GM20000 (cell line): Measurements from ENCODE around the gene GRB10.

ENCODE experiments used
- DNase-seq: peaks from one replicate; pipeline ENCODE4 v3.0.0; 2012; ENCODE audit warnings: low spot score
- TF ChIP-seq, protein P1 (sequence below): IDR thresholded peaks from 2 replicates; pipeline ENCODE4 v1.5.1; 2012; ENCODE audit warnings: mild to moderate bottlenecking, control low read depth; ENCODE audit errors: extremely low read depth, missing control alignments

The GRB10 gene

DNA sequence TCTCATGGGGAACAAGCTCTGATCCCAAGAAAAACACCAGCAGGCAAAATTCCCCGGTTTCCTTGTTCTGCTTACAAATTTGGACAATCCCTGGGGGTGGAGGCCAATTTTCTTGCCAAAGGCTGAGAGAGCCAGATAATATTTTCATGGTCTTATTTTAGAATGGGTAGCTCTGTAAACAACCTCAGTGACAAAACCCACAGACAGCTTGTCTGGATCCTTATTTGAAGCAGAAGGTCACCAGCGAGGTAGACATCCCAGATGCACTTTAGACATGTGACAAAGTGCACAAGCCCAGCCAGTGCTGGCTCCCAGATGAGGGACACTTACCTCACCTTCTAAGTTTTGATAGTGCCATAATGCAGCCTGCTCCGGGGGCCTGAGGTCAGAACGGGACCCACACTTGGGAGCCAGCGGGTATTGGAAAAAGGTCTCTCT is 114.9 kb downstream of the GRB10 start:
- TF ChIP-seq, protein P1, sequence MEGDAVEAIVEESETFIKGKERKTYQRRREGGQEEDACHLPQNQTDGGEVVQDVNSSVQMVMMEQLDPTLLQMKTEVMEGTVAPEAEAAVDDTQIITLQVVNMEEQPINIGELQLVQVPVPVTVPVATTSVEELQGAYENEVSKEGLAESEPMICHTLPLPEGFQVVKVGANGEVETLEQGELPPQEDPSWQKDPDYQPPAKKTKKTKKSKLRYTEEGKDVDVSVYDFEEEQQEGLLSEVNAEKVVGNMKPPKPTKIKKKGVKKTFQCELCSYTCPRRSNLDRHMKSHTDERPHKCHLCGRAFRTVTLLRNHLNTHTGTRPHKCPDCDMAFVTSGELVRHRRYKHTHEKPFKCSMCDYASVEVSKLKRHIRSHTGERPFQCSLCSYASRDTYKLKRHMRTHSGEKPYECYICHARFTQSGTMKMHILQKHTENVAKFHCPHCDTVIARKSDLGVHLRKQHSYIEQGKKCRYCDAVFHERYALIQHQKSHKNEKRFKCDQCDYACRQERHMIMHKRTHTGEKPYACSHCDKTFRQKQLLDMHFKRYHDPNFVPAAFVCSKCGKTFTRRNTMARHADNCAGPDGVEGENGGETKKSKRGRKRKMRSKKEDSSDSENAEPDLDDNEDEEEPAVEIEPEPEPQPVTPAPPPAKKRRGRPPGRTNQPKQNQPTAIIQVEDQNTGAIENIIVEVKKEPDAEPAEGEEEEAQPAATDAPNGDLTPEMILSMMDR = no peak
- DNase-seq = no peak

DNA sequence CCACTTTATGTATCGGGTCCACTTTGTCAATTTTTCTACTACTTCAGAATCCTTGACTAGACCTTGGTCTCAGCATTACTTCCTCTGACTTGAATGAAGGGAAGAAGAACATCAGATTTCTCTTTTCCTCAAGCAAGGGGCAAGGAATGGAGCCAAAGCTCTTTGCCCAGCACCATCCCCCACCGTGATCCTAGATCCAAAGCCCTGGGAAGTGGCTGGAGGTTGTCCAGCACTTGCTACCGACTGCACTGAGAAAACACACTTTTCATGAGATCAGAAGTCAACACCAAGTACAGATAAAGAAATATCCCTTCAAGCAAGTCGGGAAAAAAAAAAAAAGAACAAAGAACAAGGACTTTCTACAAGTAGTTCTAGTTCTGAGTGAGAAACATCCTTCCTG is 115.4 kb downstream of the GRB10 start:
- TF ChIP-seq, protein P1 = no peak
- no peak for DNase-seq

DNA sequence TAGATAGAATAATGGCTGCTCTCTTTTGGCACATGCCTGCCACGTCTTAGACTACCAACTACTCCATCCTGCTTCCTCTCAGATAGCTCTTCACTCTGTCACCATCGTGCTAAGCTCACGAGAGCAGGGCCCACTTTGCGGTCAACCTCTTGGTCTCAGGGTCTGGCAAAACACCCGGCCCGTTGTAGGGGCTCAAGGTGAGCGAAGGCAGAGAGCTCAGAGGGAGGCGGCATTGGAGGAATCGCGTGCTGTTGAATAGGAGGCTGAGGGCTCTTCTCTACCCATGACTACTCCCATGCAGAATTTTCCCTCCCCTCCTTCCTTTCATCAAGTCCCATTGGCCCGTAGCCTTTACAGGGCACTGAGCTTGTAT is 116.6 kb downstream of the GRB10 start:
- TF ChIP-seq, protein P1 = no peak
- no peak for DNase-seq

DNA sequence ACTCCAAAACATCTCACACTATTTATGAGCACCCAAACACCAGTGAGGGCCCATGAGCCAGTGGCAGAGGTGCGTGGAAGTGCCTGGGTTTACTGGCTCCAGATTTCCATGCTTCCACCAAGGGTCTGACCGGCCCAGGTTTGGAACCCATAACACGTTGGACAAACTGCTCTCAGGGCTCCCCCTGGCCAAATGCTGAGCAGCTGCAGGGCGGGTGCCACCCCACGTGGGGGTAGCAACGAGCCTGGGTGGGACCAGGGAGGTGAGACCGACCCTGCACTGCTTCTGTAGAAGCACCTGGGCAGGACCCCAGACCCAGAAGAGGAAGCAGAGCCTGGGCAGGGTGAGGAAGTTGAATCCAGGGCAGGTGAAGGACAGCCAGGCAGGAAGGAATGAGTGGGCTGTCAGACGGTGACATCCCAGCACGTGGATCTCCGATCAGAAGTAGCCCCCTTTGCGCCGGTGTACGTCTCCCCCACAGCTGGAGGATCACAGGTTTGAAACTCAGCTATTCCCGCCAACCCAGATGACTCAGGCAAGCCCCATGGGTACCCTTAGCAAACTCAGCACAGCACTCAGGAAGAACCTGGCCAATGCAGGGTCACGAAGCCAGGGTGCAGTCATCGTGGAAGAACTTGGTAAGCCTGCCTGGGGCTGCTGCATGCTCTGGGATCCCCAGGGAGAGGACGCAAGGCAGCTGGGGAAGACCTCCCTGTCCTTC is 117.1 kb downstream of the GRB10 start:
- DNase-seq = no peak
- TF ChIP-seq, protein P1 = no peak

DNA sequence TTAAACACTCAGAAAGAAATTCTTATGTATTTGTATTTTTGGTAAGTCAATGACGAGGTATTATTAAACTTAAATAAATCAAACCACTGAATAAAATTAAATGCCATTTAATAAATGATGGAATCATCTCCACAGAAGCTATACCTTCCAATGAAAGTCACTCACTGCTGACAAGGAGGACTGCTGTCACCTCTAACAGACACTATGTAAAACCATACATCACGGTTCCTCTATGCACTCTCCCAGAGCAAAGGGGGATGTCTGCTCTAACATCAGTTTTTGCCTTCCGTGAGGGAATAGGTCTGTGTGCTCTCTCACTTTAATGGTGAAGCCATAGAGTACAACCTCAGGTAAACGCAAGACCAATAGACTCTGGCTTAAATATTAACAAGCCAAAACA is 117.8 kb downstream of the GRB10 start:
- DNase-seq = no peak
- TF ChIP-seq, protein P1 = no peak

DNA sequence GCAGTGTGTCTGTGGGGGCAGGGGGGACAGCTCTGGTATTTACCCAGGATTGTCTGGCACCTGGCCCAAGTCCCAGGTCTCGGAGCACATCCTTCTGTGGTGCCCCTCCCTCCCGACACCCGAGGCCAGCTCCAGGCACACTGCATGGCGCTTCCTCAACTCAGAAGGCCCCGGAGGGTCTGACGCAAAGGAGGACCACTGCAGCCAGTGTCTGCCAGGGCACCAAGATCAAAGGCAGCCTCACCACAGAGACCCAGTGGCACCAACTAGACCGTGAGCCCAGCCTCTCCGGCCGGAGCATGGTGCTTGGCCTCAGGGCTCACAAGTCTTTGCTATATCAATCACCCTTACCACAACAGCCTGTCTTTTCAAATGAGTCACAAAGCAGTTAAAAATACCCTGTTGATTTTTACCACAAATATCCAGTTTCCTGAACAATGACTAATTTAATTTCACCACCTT is 118.2 kb downstream of the GRB10 start:
- TF ChIP-seq, protein P1 = no peak
- DNase-seq = peak; percentile 25

DNA sequence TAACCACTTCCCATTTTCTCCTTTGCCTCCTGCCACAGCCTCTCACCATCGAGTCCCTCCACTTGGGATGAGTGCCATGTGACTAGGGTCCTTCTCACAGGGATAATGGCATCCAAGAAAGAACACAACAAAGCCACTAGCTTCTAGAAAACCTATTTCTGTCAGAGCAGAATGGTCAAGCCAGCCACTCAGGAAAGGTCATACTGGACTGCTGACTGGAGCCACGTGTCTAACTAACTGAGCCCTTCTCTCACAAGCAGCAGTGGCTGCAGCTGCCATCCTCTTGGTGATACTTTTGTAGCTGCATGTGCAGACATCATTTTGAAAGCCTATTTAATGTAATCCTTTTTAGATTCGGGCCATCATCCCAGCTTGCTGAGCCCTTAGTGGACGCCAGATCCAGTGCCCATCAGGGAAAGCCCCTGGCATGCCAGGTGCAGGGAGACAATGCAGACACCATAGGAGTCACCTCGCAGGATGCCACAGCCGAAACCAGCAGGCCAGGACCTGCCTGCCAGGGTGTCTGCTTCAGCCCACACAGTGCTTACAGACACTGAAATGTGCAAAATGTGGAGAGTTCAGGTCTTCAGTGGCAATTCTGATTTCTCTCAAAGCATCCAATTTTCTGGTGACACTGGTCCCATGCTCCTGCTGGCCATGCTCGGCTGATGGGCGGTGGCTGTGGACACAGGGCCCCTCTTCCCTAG is 119.1 kb downstream of the GRB10 start:
- DNase-seq = no peak
- TF ChIP-seq, protein P1 = no peak
